Uterus (tissue), 4 donors: Measurements from ENCODE around the gene ACTR8. TPM values are rescaled to one million over a fixed set of nuclear protein-coding genes. Genes with fewer than 3 reads are reported as not detected.

ENCODE experiments used
- DNase-seq, 2 donors: peaks; one replicate each; pipeline ENCODE4 v3.0.0-alpha.2; 2019 to 2020
- H3K27ac ChIP-seq, 2 donors: fragments of 200-600 bp; sonication (generic); 1 replicate in 1 of 2; 2 replicates in 1 of 2; pipeline ENCODE4 v1.5.1; 2016 to 2018
- H3K27me3 ChIP-seq, 2 donors: fragments of 200-600 bp; sonication (generic); one replicate each; pipeline ENCODE4 v1.5.1; 2018 to 2019; ENCODE audit warnings: control low read depth in 1 of 2
- H3K36me3 ChIP-seq, 2 donors: fragments of 200-600 bp; sonication (generic); one replicate each; pipeline ENCODE4 v1.5.1; 2019; ENCODE audit warnings: control low read depth in 1 of 2
- H3K4me1 ChIP-seq, 2 donors: fragments of 200-600 bp; sonication (generic); one replicate each; pipeline ENCODE4 v1.5.1; 2018 to 2019; ENCODE audit warnings: control low read depth in 1 of 2
- H3K4me3 ChIP-seq, 2 donors: fragments of 200-600 bp; sonication (generic); 1 replicate in 1 of 2; 2 replicates in 1 of 2; pipeline ENCODE4 v1.5.1; 2018 to 2019; ENCODE audit warnings: mild to moderate bottlenecking in 1 of 2
- H3K9me3 ChIP-seq, 2 donors: fragments of 200-600 bp; sonication (generic); one replicate each; pipeline ENCODE4 v1.5.1; 2019; ENCODE audit warnings: control low read depth in 1 of 2
- POLR2A ChIP-seq, 2 donors: fragments of 450-650 bp; IDR thresholded peaks; one replicate each; pipeline ENCODE4 v1.6.1; 2016; ENCODE audit warnings: antibody characterized with exemption in 2 of 2, mild to moderate bottlenecking in 1 of 2, moderate library complexity in 1 of 2
- intact Hi-C: fragments of 100-400 bp; cut with DNase I; formaldehyde crosslinking; loops from one replicate; pipeline ENCODE4 v1.15.1; 2023; ENCODE audit warnings: low total_unique reads
- total RNA-seq, 4 donors: library from RNA; depleted of rRNA in 3 of 4; stranded (reverse); fragments of >200 nt in 3 of 4; gene quantifications; one replicate each; pipeline versions ENCODE4 v1.1.0 to v1.2.4, GENCODE V29; 2014 to 2023
- TF ChIP-seq, protein P1 (sequence below), 4 experiments: fragments of 200-600 bp in 2 of 4; fragments of 450-650 bp in 2 of 4; sonication (generic) in 2 of 4; IDR thresholded peaks; one replicate each; pipeline ENCODE4 v1.5.1; 2016 to 2019; ENCODE audit warnings: antibody characterized with exemption in 4 of 4, mild to moderate bottlenecking in 2 of 4, moderate library complexity in 1 of 4
- donor health status: DM: yes; HTN: yes; CAD: no.

Gene ACTR8
- total RNA-seq, 4 donors from 2014 or later, result 23.2 to 56.8 (median 31.6) TPM

DNA sequence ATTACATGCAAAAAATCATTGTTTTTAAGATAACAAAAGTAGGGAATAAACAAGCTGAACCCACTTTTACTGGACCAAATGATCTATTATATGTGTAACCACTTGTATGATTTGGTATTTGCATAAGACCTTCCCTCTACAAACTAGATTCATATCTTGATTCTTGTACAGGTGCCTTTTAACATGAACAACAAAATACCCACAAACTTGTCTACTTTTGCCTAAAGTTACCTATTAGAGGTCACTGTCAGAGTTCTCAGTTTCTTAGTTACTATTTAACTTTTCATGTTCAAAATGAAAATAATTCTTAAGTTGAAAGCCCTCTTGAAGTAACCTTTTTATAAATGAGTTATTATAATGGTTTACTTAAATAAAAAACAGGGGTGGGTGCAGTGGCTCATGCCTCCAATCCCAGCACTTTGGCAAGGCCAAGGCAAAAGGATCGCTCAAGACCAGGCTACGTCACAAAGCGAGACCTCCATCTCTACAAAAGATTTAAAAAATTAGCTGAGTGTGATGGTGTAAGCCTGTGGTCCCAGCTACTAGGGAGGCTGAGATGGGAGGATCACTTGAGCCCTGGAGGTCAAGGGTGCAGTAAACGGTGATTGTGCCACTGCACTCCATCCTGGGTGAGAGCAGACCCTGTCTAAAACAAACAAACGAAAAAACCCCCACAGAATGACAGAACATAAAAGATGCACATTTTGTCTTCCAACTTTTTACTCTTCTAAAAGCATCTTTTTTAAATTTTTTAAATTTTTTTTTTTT lies 16.0 kb downstream of the ACTR8 start:
- TF ChIP-seq, protein P1, sequence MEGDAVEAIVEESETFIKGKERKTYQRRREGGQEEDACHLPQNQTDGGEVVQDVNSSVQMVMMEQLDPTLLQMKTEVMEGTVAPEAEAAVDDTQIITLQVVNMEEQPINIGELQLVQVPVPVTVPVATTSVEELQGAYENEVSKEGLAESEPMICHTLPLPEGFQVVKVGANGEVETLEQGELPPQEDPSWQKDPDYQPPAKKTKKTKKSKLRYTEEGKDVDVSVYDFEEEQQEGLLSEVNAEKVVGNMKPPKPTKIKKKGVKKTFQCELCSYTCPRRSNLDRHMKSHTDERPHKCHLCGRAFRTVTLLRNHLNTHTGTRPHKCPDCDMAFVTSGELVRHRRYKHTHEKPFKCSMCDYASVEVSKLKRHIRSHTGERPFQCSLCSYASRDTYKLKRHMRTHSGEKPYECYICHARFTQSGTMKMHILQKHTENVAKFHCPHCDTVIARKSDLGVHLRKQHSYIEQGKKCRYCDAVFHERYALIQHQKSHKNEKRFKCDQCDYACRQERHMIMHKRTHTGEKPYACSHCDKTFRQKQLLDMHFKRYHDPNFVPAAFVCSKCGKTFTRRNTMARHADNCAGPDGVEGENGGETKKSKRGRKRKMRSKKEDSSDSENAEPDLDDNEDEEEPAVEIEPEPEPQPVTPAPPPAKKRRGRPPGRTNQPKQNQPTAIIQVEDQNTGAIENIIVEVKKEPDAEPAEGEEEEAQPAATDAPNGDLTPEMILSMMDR (IDR thresholded peaks at IDR 0.05), result no peak
- no peak for TF ChIP-seq POLR2A (IDR thresholded peaks at IDR 0.05)

DNA sequence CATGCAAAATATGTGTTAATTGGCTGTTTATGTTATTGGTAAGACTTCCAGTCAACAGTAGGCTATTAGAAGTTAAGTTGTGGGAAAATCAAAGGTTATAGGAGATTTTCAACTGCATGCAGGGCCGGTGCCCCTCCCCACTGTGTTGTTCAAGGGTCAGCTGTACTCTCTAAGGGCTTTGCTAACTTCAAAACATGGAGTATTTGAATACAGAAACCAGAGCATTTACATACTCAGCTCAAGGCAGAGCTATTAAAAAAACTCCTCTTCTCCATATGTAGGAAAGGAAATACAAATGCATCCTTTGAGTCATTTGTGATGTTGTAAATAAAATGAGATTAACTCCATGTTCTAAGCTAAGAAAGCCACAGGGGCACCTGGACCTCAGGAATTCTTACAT lies 18.8 kb downstream of the ACTR8 start:
- intact Hi-C loops, result no loop called here
- no peak for DNase-seq
- H3K9me3 ChIP-seq, result no peaks in the 10 kb centered on the region
- TF ChIP-seq POLR2A (IDR thresholded peaks at IDR 0.05), result no peak
- TF ChIP-seq, protein P1 (IDR thresholded peaks at IDR 0.05), result no peak
- no peak overlapping the region for H3K27ac ChIP-seq
- no peaks in the 10 kb centered on the region for H3K4me1 ChIP-seq
- H3K4me3 ChIP-seq, result no peak overlapping the region
- no peaks in the 10 kb centered on the region for H3K36me3 ChIP-seq
- no peaks in the 10 kb centered on the region for H3K27me3 ChIP-seq

More for the DNA sequence above, 16.0 kb downstream of the ACTR8 start:
- DNase-seq, result no peak
- H3K27me3 ChIP-seq, result no peaks in the 10 kb centered on the region
- no peaks in the 10 kb centered on the region for H3K4me1 ChIP-seq
- no peaks in the 10 kb centered on the region for H3K9me3 ChIP-seq
- no peaks in the 10 kb centered on the region for H3K36me3 ChIP-seq
- no peak overlapping the region for H3K27ac ChIP-seq
- intact Hi-C loops, result no loop called here
- no peak overlapping the region for H3K4me3 ChIP-seq

DNA sequence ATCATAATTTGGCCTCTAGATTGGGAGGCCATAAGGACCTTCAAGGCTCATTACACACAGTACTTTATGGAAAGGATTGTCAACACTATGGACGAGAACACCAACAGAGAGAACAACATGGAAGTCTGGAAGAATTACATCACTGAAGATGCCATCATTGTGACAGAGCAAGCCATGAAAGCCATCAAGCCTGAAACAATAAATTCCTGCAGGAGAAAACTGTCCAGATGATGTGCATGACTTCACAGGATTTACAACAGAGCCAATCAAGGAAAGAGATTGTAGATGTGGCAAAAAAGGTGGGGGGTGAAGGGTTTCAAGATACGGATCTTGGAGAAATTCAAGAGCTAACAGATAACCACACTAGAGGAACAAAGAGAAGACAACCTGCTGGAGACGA lies 19.7 kb downstream of the ACTR8 start:
- TF ChIP-seq POLR2A (IDR thresholded peaks at IDR 0.05), result no peak
- TF ChIP-seq, protein P1 (IDR thresholded peaks at IDR 0.05), result no peak
- H3K9me3 ChIP-seq, result no peaks in the 10 kb centered on the region
- no peak for DNase-seq
- H3K27me3 ChIP-seq, result no peaks in the 10 kb centered on the region
- intact Hi-C loops, result no loop called here
- H3K4me1 ChIP-seq, result no peaks in the 10 kb centered on the region
- no peak overlapping the region for H3K4me3 ChIP-seq
- H3K36me3 ChIP-seq, result no peaks in the 10 kb centered on the region
- no peak overlapping the region for H3K27ac ChIP-seq

DNA sequence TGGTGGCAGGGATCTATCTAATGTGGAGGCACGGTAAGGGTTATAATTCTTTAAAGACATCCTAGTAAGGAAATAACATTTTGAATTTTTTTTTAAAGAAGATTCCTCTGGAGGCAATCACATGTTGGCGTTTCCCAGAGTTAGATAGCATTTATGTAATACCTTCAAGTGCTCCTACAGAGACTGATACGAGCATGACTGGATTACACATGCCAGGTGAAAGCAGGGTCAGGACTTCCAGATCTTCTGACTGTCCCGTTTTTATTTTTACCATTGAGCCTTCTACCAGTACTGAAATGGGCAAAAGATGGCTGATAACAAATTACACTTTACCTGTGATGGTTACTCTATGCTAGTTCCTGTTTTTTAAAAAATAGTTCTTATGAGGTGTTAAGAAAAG lies 21.8 kb downstream of the ACTR8 start:
- Histone ChIP-seq H3K4me1 (no peaks in the 10 kb centered on the region), H3K27me3 (no peaks in the 10 kb centered on the region), H3K27ac (no peak overlapping the region), H3K9me3 (no peaks in the 10 kb centered on the region), H3K36me3 (no peaks in the 10 kb centered on the region), H3K4me3 (no peak overlapping the region)
- intact Hi-C loops, result no loop called here
- no peak for DNase-seq
- no peak for TF ChIP-seq POLR2A (IDR thresholded peaks at IDR 0.05)
- TF ChIP-seq, protein P1 (IDR thresholded peaks at IDR 0.05), result no peak

DNA sequence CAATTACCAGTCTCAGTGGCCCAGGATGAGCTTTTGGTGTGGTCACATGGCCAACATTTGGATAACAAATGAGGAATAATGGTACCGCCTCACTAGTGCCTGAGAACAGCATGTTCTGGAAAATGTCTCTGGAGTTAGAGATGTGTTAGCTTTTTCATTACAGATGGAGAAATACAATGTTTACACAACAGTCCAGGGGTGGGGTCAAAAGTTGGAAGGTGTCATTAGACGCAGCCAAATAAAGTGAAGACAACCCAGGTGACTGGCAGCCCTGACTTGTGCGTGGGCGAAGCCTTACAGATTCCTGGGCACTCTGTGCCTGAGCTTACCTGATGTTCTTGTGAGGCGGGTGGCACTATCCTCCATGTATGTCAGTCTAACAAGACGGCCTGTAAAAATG lies 22.8 kb downstream of the ACTR8 start:
- TF ChIP-seq POLR2A (IDR thresholded peaks at IDR 0.05), result no peak
- TF ChIP-seq, protein P1 (IDR thresholded peaks at IDR 0.05), result no peak
- no peaks in the 10 kb centered on the region for H3K4me1 ChIP-seq
- H3K9me3 ChIP-seq, result no peaks in the 10 kb centered on the region
- intact Hi-C loops, result no loop called here
- no peak for DNase-seq
- H3K27ac ChIP-seq, result no peak overlapping the region
- no peak overlapping the region for H3K4me3 ChIP-seq
- H3K27me3 ChIP-seq, result no peaks in the 10 kb centered on the region
- no peaks in the 10 kb centered on the region for H3K36me3 ChIP-seq
